ENCODE results near the gene ABCC1. TPM values are rescaled to one million over a fixed set of nuclear protein-coding genes. Genes with fewer than 3 reads are reported as not detected.

Gene ABCC1
- total RNA-seq, 2 experiments from 2014 or later, result 42.9 to 44.8 TPM

- intact Hi-C loops (cut with DNase I, micrococcal nuclease), result no loop called here
- Histone ChIP-seq H3K4me3 (ENCODE audit: low read length) (no peak overlapping the region), H3K27me3 (ENCODE audit: control insufficient read depth in 1 of 2, insufficient read depth in 2 of 2, low read length in 2 of 2) (no peaks in the 10 kb centered on the region), H3K36me3 (ENCODE audit: insufficient read depth, low read length) (peaks cover 48% of the 10 kb centered on the region), H3K27ac (ENCODE audit: low read depth in 1 of 2, low read length in 2 of 2) (no peak overlapping the region), H3K9me3 (ENCODE audit: control insufficient read depth in 1 of 2, insufficient read depth in 1 of 2, low read length in 2 of 2) (no peaks in the 10 kb centered on the region), H3K4me1 (ENCODE audit: insufficient read depth, low read length) (peaks cover 45% of the 10 kb centered on the region)
- Mint-ChIP-seq H3K36me3 (ENCODE audit: low read depth) (peaks cover 68% of the 10 kb centered on the region), H3K27ac (no peak overlapping the region), H3K27me3 (no peaks in the 10 kb centered on the region), H3K4me1 (ENCODE audit: low read depth) (peaks cover 40% of the 10 kb centered on the region), H3K9me3 (no peaks in the 10 kb centered on the region), H3K4me3 (no peak overlapping the region)
- TF ChIP-seq CTCF (IDR thresholded peaks at IDR 0.05), result no peak
- ChIA-PET CTCF (interaction anchor here (1.7 kb wide), 1 partner anchor 33 kb away, joined by 3 read pairs; no protein-coding TSS in a partner anchor), POLR2A (no interaction called here)
- DNase-seq (no peak), ATAC-seq (ENCODE audit: poor library complexity) (no peak)
Observed at GRCh38 chr16:16036359-16036792, 87.0 kb downstream of the ABCC1 start.

GRCh38 chr16:16037521-16037920 lies 88.1 kb downstream of the ABCC1 start:
- intact Hi-C loops (cut with DNase I, micrococcal nuclease), result no loop called here
- Histone ChIP-seq H3K4me1 (ENCODE audit: insufficient read depth, low read length) (peaks cover 56% of the 10 kb centered on the region), H3K27ac (ENCODE audit: low read depth in 1 of 2, low read length in 2 of 2) (no peak overlapping the region), H3K4me3 (ENCODE audit: low read length) (no peak overlapping the region), H3K27me3 (ENCODE audit: control insufficient read depth in 1 of 2, insufficient read depth in 2 of 2, low read length in 2 of 2) (no peaks in the 10 kb centered on the region), H3K9me3 (ENCODE audit: control insufficient read depth in 1 of 2, insufficient read depth in 1 of 2, low read length in 2 of 2) (no peaks in the 10 kb centered on the region), H3K36me3 (ENCODE audit: insufficient read depth, low read length) (peaks cover 48% of the 10 kb centered on the region)
- POLR2A ChIA-PET, result no interaction called here
- H3K27ac Mint-ChIP-seq, result no peak overlapping the region
- CTCF ChIA-PET, result no interaction called here
- no peak for TF ChIP-seq CTCF (IDR thresholded peaks at IDR 0.05)
- peaks cover 37% of the 10 kb centered on the region for H3K4me1 Mint-ChIP-seq (ENCODE audit: low read depth)
- H3K27me3 Mint-ChIP-seq, result no peaks in the 10 kb centered on the region
- H3K4me3 Mint-ChIP-seq, result no peak overlapping the region
- no peak for DNase-seq
- H3K9me3 Mint-ChIP-seq, result no peaks in the 10 kb centered on the region
- no peak for ATAC-seq (ENCODE audit: poor library complexity)
- H3K36me3 Mint-ChIP-seq (ENCODE audit: low read depth), result peaks cover 72% of the 10 kb centered on the region

GRCh38 chr16:16037970-16038369 lies 88.6 kb downstream of the ABCC1 start:
- no peak overlapping the region for H3K27ac Mint-ChIP-seq
- no peaks in the 10 kb centered on the region for H3K27me3 Mint-ChIP-seq
- intact Hi-C loops (cut with DNase I, micrococcal nuclease), result no loop called here
- Histone ChIP-seq H3K4me1 (ENCODE audit: insufficient read depth, low read length) (peaks cover 53% of the 10 kb centered on the region), H3K36me3 (ENCODE audit: insufficient read depth, low read length) (peaks cover 48% of the 10 kb centered on the region), H3K4me3 (ENCODE audit: low read length) (no peak overlapping the region), H3K27ac (ENCODE audit: low read depth in 1 of 2, low read length in 2 of 2) (no peak overlapping the region), H3K9me3 (ENCODE audit: control insufficient read depth in 1 of 2, insufficient read depth in 1 of 2, low read length in 2 of 2) (no peaks in the 10 kb centered on the region), H3K27me3 (ENCODE audit: control insufficient read depth in 1 of 2, insufficient read depth in 2 of 2, low read length in 2 of 2) (no peaks in the 10 kb centered on the region)
- H3K9me3 Mint-ChIP-seq, result no peaks in the 10 kb centered on the region
- no peak for DNase-seq
- no peak overlapping the region for H3K4me3 Mint-ChIP-seq
- no peak for TF ChIP-seq CTCF (IDR thresholded peaks at IDR 0.05)
- CTCF ChIA-PET, result no interaction called here
- H3K4me1 Mint-ChIP-seq (ENCODE audit: low read depth), result peaks cover 33% of the 10 kb centered on the region
- ATAC-seq (ENCODE audit: poor library complexity), result no peak
- POLR2A ChIA-PET, result no interaction called here
- peaks cover 74% of the 10 kb centered on the region for H3K36me3 Mint-ChIP-seq (ENCODE audit: low read depth)

All from CD4-positive, alpha-beta T cell (primary cell).